ENCODE data around the gene GPR17. TPM values are rescaled to one million over a fixed set of nuclear protein-coding genes. Genes with fewer than 3 reads are reported as not detected.

The GPR17 gene
- total and polyA plus RNA-seq, 2 donors (not counting 1 experiment from before 2014, with no cell fraction given): not detected

DNA sequence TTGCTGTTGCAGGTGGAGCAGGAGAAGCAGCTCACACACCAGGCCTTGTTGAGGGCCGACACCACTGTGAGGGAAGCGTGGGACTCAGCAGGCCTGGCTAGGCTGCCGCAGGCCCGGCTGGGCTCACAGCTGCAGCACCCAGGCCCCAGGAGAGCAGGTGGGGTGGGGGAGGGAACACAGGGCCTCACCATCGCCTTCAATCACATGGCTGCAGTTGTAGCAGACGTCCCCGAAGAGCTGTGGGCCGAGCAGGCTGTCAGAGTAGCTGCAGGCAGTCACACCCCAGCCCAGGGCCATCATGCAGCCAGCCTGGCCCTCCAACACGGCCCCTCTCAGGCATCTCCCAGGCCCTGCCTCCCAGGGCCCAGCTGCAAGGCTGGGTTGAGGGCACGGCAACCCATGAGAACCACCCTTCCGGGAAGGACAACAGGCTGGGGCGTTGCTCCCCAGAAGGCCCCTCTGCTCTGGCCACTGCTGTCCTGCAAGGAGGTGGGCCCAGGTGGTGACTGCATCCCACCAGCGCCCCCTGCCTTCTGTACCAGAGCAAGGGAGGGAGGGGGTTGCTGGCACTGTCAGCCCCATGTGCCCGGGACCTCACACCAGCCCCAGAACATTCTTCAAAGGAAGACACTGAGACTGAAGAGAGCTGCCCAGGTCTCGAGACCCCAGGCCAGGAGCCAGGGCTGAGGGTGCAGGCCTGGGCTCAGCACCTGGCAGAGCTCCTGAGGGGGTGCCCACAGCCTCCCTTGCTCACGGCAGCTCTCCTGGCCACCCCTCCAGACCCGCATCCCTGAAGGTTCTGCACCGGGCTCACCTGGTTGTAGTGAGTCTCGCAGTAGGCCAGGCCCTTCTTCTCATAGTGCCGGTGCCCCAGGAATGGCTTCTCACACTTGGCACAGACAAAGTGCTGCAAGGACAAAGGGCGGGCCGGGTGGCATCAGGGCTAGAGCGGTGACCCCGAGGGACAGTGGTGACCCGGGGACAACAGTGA, 5.6 kb upstream of the GPR17 start:
- H3K4me1 ChIP-seq (ENCODE audit: control insufficient read depth, extremely low read depth, insufficient read depth, low read length): peaks cover 9% of the 10 kb centered on the region
- H3K4me3 ChIP-seq (replicated peaks in 1 of 4; ENCODE audit: control extremely low read depth in 1 of 4, insufficient read depth in 1 of 4, low read depth in 3 of 4, low read length in 4 of 4): no peak overlapping the region
- no peak overlapping the region for H2AFZ ChIP-seq (ENCODE audit: low read length)
- no peaks in the 10 kb centered on the region for H4K20me1 ChIP-seq (ENCODE audit: control insufficient read depth, extremely low read depth, insufficient read depth, low read length)
- H3K27ac ChIP-seq (ENCODE audit: insufficient read depth, low read length): no peak overlapping the region
- no peaks in the 10 kb centered on the region for H3K27me3 ChIP-seq (ENCODE audit: control insufficient read depth, insufficient read depth, low read length)
- H3K9me3 ChIP-seq (ENCODE audit: control insufficient read depth, insufficient read depth, low read depth, low read length): no peaks in the 10 kb centered on the region
- TF ChIP-seq EZH2 (IDR thresholded peaks at IDR 0.05; ENCODE audit: low read length, missing control alignments): no peak
- TF ChIP-seq, protein P1, sequence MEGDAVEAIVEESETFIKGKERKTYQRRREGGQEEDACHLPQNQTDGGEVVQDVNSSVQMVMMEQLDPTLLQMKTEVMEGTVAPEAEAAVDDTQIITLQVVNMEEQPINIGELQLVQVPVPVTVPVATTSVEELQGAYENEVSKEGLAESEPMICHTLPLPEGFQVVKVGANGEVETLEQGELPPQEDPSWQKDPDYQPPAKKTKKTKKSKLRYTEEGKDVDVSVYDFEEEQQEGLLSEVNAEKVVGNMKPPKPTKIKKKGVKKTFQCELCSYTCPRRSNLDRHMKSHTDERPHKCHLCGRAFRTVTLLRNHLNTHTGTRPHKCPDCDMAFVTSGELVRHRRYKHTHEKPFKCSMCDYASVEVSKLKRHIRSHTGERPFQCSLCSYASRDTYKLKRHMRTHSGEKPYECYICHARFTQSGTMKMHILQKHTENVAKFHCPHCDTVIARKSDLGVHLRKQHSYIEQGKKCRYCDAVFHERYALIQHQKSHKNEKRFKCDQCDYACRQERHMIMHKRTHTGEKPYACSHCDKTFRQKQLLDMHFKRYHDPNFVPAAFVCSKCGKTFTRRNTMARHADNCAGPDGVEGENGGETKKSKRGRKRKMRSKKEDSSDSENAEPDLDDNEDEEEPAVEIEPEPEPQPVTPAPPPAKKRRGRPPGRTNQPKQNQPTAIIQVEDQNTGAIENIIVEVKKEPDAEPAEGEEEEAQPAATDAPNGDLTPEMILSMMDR (conservative IDR thresholded peaks at IDR 0.05 in 1 of 2, IDR thresholded peaks at IDR 0.05 in 1 of 2; ENCODE audit: low read depth in 1 of 2, low read length in 2 of 2): no peak
- H3K4me2 ChIP-seq (ENCODE audit: extremely low read depth, insufficient read depth, low read length): no peak overlapping the region
- no peak for DNase-seq (ENCODE audit: low read depth in 2 of 2)
- no peak overlapping the region for H3K9ac ChIP-seq (ENCODE audit: insufficient read depth, low read length)
- no peaks in the 10 kb centered on the region for H3K79me2 ChIP-seq (ENCODE audit: control insufficient read depth, insufficient read depth, low read length)
- no peaks in the 10 kb centered on the region for H3K36me3 ChIP-seq (ENCODE audit: control insufficient read depth, insufficient read depth, low read length)

DNA sequence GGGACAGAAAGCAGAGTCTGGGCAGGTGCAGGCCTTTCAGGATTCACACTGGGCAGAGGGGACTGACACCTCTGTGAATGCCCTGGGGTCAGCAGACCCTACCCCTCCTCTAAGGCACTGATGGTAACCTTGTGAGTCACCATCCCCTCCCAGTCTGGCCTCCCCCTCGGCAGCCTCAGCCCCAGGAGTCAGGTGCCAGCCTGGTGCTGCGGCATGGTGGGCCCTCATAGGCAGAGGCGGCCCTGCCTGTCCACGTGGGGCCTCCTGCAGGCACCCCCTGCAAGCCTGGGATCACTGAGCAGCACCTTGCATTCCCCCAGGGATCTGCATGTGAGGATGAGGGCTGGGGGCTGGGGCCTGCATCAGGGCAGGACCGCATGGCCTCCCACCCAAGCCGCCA, 4.8 kb upstream of the GPR17 start:
- Histone ChIP-seq H4K20me1 (ENCODE audit: control insufficient read depth, extremely low read depth, insufficient read depth, low read length) (no peaks in the 10 kb centered on the region), H3K27ac (ENCODE audit: insufficient read depth, low read length) (no peak overlapping the region), H2AFZ (ENCODE audit: low read length) (no peak overlapping the region), H3K4me2 (ENCODE audit: extremely low read depth, insufficient read depth, low read length) (no peak overlapping the region), H3K27me3 (ENCODE audit: control insufficient read depth, insufficient read depth, low read length) (no peaks in the 10 kb centered on the region), H3K4me3 (replicated peaks in 1 of 4; ENCODE audit: control extremely low read depth in 1 of 4, insufficient read depth in 1 of 4, low read depth in 3 of 4, low read length in 4 of 4) (no peak overlapping the region), H3K36me3 (ENCODE audit: control insufficient read depth, insufficient read depth, low read length) (no peaks in the 10 kb centered on the region), H3K9me3 (ENCODE audit: control insufficient read depth, insufficient read depth, low read depth, low read length) (no peaks in the 10 kb centered on the region), H3K79me2 (ENCODE audit: control insufficient read depth, insufficient read depth, low read length) (no peaks in the 10 kb centered on the region), H3K4me1 (ENCODE audit: control insufficient read depth, extremely low read depth, insufficient read depth, low read length) (peaks cover 9% of the 10 kb centered on the region), H3K9ac (ENCODE audit: insufficient read depth, low read length) (no peak overlapping the region)
- TF ChIP-seq, protein P1 (conservative IDR thresholded peaks at IDR 0.05 in 1 of 2, IDR thresholded peaks at IDR 0.05 in 1 of 2; ENCODE audit: low read depth in 1 of 2, low read length in 2 of 2): no peak
- no peak for TF ChIP-seq EZH2 (IDR thresholded peaks at IDR 0.05; ENCODE audit: low read length, missing control alignments)
- DNase-seq (ENCODE audit: low read depth in 2 of 2): no peak

DNA sequence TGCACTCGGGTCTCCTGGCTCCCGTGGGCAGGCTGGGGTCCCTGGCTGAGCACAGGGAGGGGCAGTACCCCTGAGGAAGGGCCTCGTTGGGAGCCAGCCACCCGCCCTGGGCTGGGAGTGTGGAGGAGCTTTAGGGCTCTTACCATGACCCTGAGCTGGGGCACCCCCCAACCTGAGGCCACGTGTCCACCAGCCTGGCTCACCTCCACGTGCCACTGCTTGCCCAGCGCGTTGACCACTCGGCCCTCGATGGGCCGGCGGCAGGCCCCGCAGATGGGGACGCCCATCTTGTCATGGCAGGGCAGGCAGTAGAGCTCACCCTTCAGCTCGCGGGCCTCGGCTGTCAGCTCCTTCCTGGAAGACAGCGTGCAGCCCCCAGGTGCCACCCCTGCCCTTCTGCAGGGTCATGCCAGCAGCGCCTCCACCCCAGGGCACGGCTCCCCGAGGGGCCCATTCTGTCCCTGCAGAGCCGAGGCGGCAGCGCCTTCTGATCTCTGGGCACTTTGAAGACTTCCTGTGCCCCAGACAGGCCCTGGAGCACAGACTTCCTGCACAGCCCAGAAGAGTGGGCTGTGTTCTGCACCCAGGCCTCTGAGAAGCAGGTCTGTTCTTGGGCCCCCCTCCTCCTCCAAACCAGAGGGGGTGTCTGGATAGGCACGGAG, 4.0 kb upstream of the GPR17 start:
- H3K4me2 ChIP-seq (ENCODE audit: extremely low read depth, insufficient read depth, low read length): no peak overlapping the region
- H3K9me3 ChIP-seq (ENCODE audit: control insufficient read depth, insufficient read depth, low read depth, low read length): no peaks in the 10 kb centered on the region
- H3K27ac ChIP-seq (ENCODE audit: insufficient read depth, low read length): no peak overlapping the region
- H3K9ac ChIP-seq (ENCODE audit: insufficient read depth, low read length): no peak overlapping the region
- H2AFZ ChIP-seq (ENCODE audit: low read length): no peak overlapping the region
- H3K4me1 ChIP-seq (ENCODE audit: control insufficient read depth, extremely low read depth, insufficient read depth, low read length): peaks cover 9% of the 10 kb centered on the region
- no peaks in the 10 kb centered on the region for H3K27me3 ChIP-seq (ENCODE audit: control insufficient read depth, insufficient read depth, low read length)
- H3K79me2 ChIP-seq (ENCODE audit: control insufficient read depth, insufficient read depth, low read length): no peaks in the 10 kb centered on the region
- no peaks in the 10 kb centered on the region for H4K20me1 ChIP-seq (ENCODE audit: control insufficient read depth, extremely low read depth, insufficient read depth, low read length)
- no peak overlapping the region for H3K4me3 ChIP-seq (replicated peaks in 1 of 4; ENCODE audit: control extremely low read depth in 1 of 4, insufficient read depth in 1 of 4, low read depth in 3 of 4, low read length in 4 of 4)
- no peaks in the 10 kb centered on the region for H3K36me3 ChIP-seq (ENCODE audit: control insufficient read depth, insufficient read depth, low read length)
- no peak for DNase-seq (ENCODE audit: low read depth in 2 of 2)
- TF ChIP-seq, protein P1 (conservative IDR thresholded peaks at IDR 0.05 in 1 of 2, IDR thresholded peaks at IDR 0.05 in 1 of 2; ENCODE audit: low read depth in 1 of 2, low read length in 2 of 2): no peak
